Ishikawa (cell line): ENCODE results near the gene FLT1.

Experiments
- CEBPB ChIP-seq: IDR thresholded peaks from 2 replicates; pipeline ENCODE4 v1.6.1; 2012
- CREB1 ChIP-seq: IDR thresholded peaks from 2 replicates; pipeline ENCODE4 v1.6.1; 2012; ENCODE audit warnings: low read depth
- EGR1 ChIP-seq: IDR thresholded peaks from 2 replicates; pipeline ENCODE4 v1.6.1; 2012
- EP300 ChIP-seq: IDR thresholded peaks from 2 replicates; pipeline ENCODE4 v1.6.1; 2012; ENCODE audit warnings: borderline replicate concordance
- FOXM1 ChIP-seq: IDR thresholded peaks from 2 replicates; pipeline ENCODE4 v1.6.1; 2012; ENCODE audit warnings: low read depth, borderline replicate concordance
- MAX ChIP-seq: IDR thresholded peaks from 2 replicates; pipeline ENCODE4 v1.6.1; 2012
- NFIC ChIP-seq: IDR thresholded peaks from 2 replicates; pipeline ENCODE4 v1.6.1; 2012
- RAD21 ChIP-seq: IDR thresholded peaks from 2 replicates; pipeline ENCODE4 v1.6.1; 2012; ENCODE audit warnings: low read depth
- REST ChIP-seq: IDR thresholded peaks from 2 replicates; pipeline ENCODE4 v1.6.1; 2012; ENCODE audit warnings: low read depth, mild to moderate bottlenecking
- TAF1 ChIP-seq: IDR thresholded peaks from 2 replicates; pipeline ENCODE4 v1.6.1; 2012; ENCODE audit warnings: low read depth, mild to moderate bottlenecking
- TCF12 ChIP-seq: IDR thresholded peaks from 2 replicates; pipeline ENCODE4 v1.6.1; 2012; ENCODE audit warnings: low read depth
- TEAD4 ChIP-seq: IDR thresholded peaks from 2 replicates; pipeline ENCODE4 v1.6.1; 2012
- USF1 ChIP-seq: IDR thresholded peaks from 2 replicates; pipeline ENCODE4 v1.6.1; 2012
- YY1 ChIP-seq: IDR thresholded peaks from 2 replicates; pipeline ENCODE4 v1.6.1; 2012; ENCODE audit warnings: low read depth
- ZBTB7A ChIP-seq: IDR thresholded peaks from 2 replicates; pipeline ENCODE4 v1.6.1; 2012; ENCODE audit warnings: low read depth

The FLT1 gene

GRCh38 chr13:28531845-28532387 lies 37.0 kb upstream of the FLT1 start:
- no peak for TF ChIP-seq NFIC
- no peak for TF ChIP-seq TCF12
- no peak for TF ChIP-seq ZBTB7A
- no peak for TF ChIP-seq FOXM1
- TF ChIP-seq TEAD4, result no peak
- no peak for TF ChIP-seq EP300
- no peak for TF ChIP-seq MAX
- TF ChIP-seq USF1, result no peak
- TF ChIP-seq YY1, result no peak
- TF ChIP-seq TAF1, result no peak
- no peak for TF ChIP-seq REST
- TF ChIP-seq EGR1, result no peak
- no peak for TF ChIP-seq CREB1
- no peak for TF ChIP-seq RAD21

GRCh38 chr13:28531077-28531844 lies 36.3 kb upstream of the FLT1 start:
- TF ChIP-seq CEBPB (no peak), NFIC (no peak), CREB1 (no peak), RAD21 (no peak), TCF12 (no peak), FOXM1 (no peak), YY1 (no peak), MAX (0 out of 2 replicates have a peak, but pooled peaks have one; percentile 16)

GRCh38 chr13:28530729-28531076 lies 35.8 kb upstream of the FLT1 start:
- TF ChIP-seq MAX (no peak), TAF1 (no peak), CEBPB (no peak), EGR1 (no peak), YY1 (no peak), CREB1 (no peak), RAD21 (no peak), FOXM1 (no peak), TEAD4 (no peak), TCF12 (no peak), NFIC (no peak), REST (no peak), EP300 (no peak), ZBTB7A (no peak), USF1 (no peak)

- TF ChIP-seq YY1 (no peak), REST (no peak), FOXM1 (no peak), TCF12 (no peak), NFIC (no peak), EP300 (no peak), TAF1 (no peak), ZBTB7A (no peak), RAD21 (no peak), CEBPB (no peak), EGR1 (no peak), TEAD4 (no peak)
Observed at GRCh38 chr13:28529836-28530235, 34.9 kb upstream of the FLT1 start.
